CD14-positive monocyte (primary cell): Measurements from ENCODE around the gene MRPL23. TPM values are rescaled to one million over a fixed set of nuclear protein-coding genes. Genes with fewer than 3 reads are reported as not detected.

Source experiments
- DNase-seq, 3 donors: peaks; one replicate each; pipeline ENCODE4 v3.0.0-alpha.2; 2011 to 2022
- H2AFZ ChIP-seq: 2 replicates; pipeline ENCODE4 v1.6.0; 2012; ENCODE audit warnings: mild to moderate bottlenecking, low read depth, low read length, inconsistent platforms; ENCODE audit not compliant: insufficient read depth, poor library complexity, severe bottlenecking
- H3K27ac ChIP-seq, 2 donors: 1 replicate in 1 of 2; 2 replicates in 1 of 2; pipeline ENCODE4 v1.5.1; 2012 to 2013; ENCODE audit warnings: low read length in 2 of 2, control low read depth in 1 of 2, inconsistent platforms in 1 of 2, low read depth in 1 of 2, mild to moderate bottlenecking in 1 of 2
- H3K27me3 ChIP-seq, 2 donors: one replicate each; pipeline versions ENCODE4 v1.6.0 to v1.6.1; 2011 to 2013; ENCODE audit warnings: low read length in 2 of 2; ENCODE audit not compliant: control insufficient read depth in 2 of 2, insufficient read depth in 2 of 2
- H3K36me3 ChIP-seq, 2 donors: replicated peaks in 1 of 2; 1 replicate in 1 of 2; 2 replicates in 1 of 2; pipeline versions ENCODE4 v1.5.1 to v1.6.1; 2012 to 2013; ENCODE audit warnings: low read length in 2 of 2, control low read depth in 1 of 2, inconsistent platforms in 1 of 2, mild to moderate bottlenecking in 1 of 2; ENCODE audit not compliant: insufficient read depth in 2 of 2, control insufficient read depth in 1 of 2
- H3K4me1 ChIP-seq, 2 donors: 1 replicate in 1 of 2; 2 replicates in 1 of 2; pipeline versions ENCODE4 v1.5.1 to v1.6.1; 2012 to 2013; ENCODE audit warnings: low read length in 2 of 2, control low read depth in 1 of 2, inconsistent platforms in 1 of 2, mild to moderate bottlenecking in 1 of 2, moderate library complexity in 1 of 2; ENCODE audit not compliant: insufficient read depth in 2 of 2, control insufficient read depth in 1 of 2
- H3K4me2 ChIP-seq: replicated peaks from 2 replicates; pipeline ENCODE3; 2012; ENCODE audit warnings: low read length, moderate library complexity, mild to moderate bottlenecking; ENCODE audit not compliant: poor library complexity, severe bottlenecking; ENCODE audit errors: extremely low read depth
- H3K4me3 ChIP-seq, 3 experiments: fragments of 200-600 bp in 1 of 3; sonication (generic) in 1 of 3; replicated peaks in 1 of 3; 1 replicate in 2 of 3; 2 replicates in 1 of 3; pipeline ENCODE4 v1.5.1; 2011 to 2013; ENCODE audit warnings: low read length in 3 of 3, mild to moderate bottlenecking in 3 of 3, control low read depth in 2 of 3, low read depth in 2 of 3, inconsistent platforms in 1 of 3, moderate library complexity in 1 of 3
- H3K79me2 ChIP-seq: 2 replicates; pipeline ENCODE4 v1.6.0; 2012; ENCODE audit warnings: mild to moderate bottlenecking, control low read depth, inconsistent platforms, low read length, moderate library complexity; ENCODE audit not compliant: insufficient read depth
- H3K9ac ChIP-seq: 2 replicates; pipeline ENCODE4 v1.6.0; 2017; ENCODE audit warnings: low read length, mild to moderate bottlenecking; ENCODE audit not compliant: insufficient read depth, poor library complexity, severe bottlenecking
- H3K9me3 ChIP-seq, 2 donors: replicated peaks in 1 of 2; 1 replicate in 1 of 2; 2 replicates in 1 of 2; pipeline versions ENCODE4 v1.5.1 to v1.6.1; 2012 to 2013; ENCODE audit warnings: low read length in 2 of 2, control low read depth in 1 of 2; ENCODE audit not compliant: control insufficient read depth in 1 of 2, insufficient read depth in 1 of 2
- H4K20me1 ChIP-seq: 2 replicates; pipeline ENCODE4 v1.6.0; 2012; ENCODE audit warnings: mild to moderate bottlenecking, low read length, control low read depth, moderate library complexity; ENCODE audit not compliant: insufficient read depth
- H3K27ac Mint-ChIP-seq, 7 donors: one replicate each; pipeline ENCODE4 v1.8.0; 2020; ENCODE audit warnings: mild to moderate bottlenecking in 7 of 7, mixed read lengths in 7 of 7, moderate library complexity in 6 of 7, inconsistent platforms in 2 of 7
- H3K27me3 Mint-ChIP-seq, 3 donors: one replicate each; pipeline ENCODE4 v1.8.0; 2021 to 2022; ENCODE audit warnings: low read depth in 3 of 3, mild to moderate bottlenecking in 3 of 3, mixed read lengths in 3 of 3, moderate library complexity in 3 of 3, inconsistent platforms in 1 of 3
- H3K36me3 Mint-ChIP-seq, 2 donors: one replicate each; pipeline ENCODE4 v1.8.0; 2020; ENCODE audit warnings: mixed read lengths in 2 of 2, inconsistent platforms in 1 of 2, mild to moderate bottlenecking in 1 of 2
- H3K4me1 Mint-ChIP-seq: one replicate; pipeline ENCODE4 v1.8.0; 2020; ENCODE audit warnings: mild to moderate bottlenecking, mixed read lengths
- H3K4me3 Mint-ChIP-seq, 2 donors: one replicate each; pipeline ENCODE4 v1.8.0; 2020; ENCODE audit warnings: mild to moderate bottlenecking in 2 of 2, mixed read lengths in 2 of 2, moderate library complexity in 1 of 2
- H3K9me3 Mint-ChIP-seq, 7 donors: one replicate each; pipeline ENCODE4 v1.8.0; 2020 to 2022; ENCODE audit warnings: mixed read lengths in 7 of 7, mild to moderate bottlenecking in 6 of 7, moderate library complexity in 6 of 7, inconsistent platforms in 2 of 7
- WGBS: methylation state at CpG from one replicate; pipeline ENCODE4 v1.1.5; 2013; ENCODE audit warnings: missing lambda C conversion rate; ENCODE audit not compliant: insufficient coverage; 5-methylcytosine and 5-hydroxymethylcytosine counted together
- intact Hi-C, 2 donors: fragments of 100-400 bp; cut with micrococcal nuclease; formaldehyde crosslinking; loops; one replicate each; pipeline versions ENCODE4 v1.15.0 to v1.15.1; 2023
- polyA plus RNA-seq, 3 donors: library from polyadenylated mRNA; depleted of rRNA in 1 of 3; unstranded in 2 of 3; stranded (reverse) in 1 of 3; fragments of 300-500 nt in 2 of 3; fragments of >200 nt in 1 of 3; fragmentation: Illumina TruSeq in 2 of 3; gene quantifications; 1 replicate in 2 of 3; 2 replicates in 1 of 3; pipeline ENCODE4 v1.2.3, GENCODE V29; 2012 to 2021
- TF ChIP-seq, protein P1 (sequence below): fragments of 200-600 bp; IDR thresholded peaks from one replicate; pipeline ENCODE4 v1.8.0; 2022; ENCODE audit warnings: antibody characterized with exemption, mild to moderate bottlenecking

The MRPL23 gene
- polyA plus RNA-seq, 3 donors, result 19.3 to 109 (median 51.1) TPM

DNA sequence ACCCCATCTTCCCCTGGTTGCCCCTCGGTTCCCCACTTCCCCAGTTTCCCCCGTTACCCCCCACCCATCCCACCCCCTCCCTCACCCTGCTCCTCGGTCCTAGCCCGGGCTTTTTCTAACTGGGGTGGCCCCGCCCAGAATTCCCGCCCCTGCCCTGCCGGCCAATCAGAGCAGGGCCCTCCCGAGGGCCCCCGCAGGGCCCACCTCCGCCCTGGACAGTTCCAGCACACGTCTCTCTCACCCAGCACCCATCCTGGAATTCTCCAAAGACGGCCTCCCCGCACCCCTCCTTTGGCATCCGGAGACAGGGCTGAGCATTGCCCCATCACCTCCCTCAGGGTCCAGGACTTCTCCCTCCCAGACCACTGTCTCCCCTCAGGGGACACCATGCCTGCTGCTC, 50.6 kb downstream of the MRPL23 start, which contains the start of gene H19:
H19 (minus strand) TSS at position 88 of the 400 bp plus-strand sequence.
- H3K9me3 ChIP-seq, result no peaks in the 10 kb centered on the region
- no peaks in the 10 kb centered on the region for H4K20me1 ChIP-seq
- H3K4me1 ChIP-seq, result no peaks in the 10 kb centered on the region
- H3K4me3 Mint-ChIP-seq, result no peak within 1 kb of the TSS
- no peaks in the 10 kb centered on the region for H3K4me1 Mint-ChIP-seq
- H3K36me3 ChIP-seq, result no peaks in the 10 kb centered on the region
- TF ChIP-seq, protein P1, sequence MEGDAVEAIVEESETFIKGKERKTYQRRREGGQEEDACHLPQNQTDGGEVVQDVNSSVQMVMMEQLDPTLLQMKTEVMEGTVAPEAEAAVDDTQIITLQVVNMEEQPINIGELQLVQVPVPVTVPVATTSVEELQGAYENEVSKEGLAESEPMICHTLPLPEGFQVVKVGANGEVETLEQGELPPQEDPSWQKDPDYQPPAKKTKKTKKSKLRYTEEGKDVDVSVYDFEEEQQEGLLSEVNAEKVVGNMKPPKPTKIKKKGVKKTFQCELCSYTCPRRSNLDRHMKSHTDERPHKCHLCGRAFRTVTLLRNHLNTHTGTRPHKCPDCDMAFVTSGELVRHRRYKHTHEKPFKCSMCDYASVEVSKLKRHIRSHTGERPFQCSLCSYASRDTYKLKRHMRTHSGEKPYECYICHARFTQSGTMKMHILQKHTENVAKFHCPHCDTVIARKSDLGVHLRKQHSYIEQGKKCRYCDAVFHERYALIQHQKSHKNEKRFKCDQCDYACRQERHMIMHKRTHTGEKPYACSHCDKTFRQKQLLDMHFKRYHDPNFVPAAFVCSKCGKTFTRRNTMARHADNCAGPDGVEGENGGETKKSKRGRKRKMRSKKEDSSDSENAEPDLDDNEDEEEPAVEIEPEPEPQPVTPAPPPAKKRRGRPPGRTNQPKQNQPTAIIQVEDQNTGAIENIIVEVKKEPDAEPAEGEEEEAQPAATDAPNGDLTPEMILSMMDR, result no peak
- no peak within 1 kb of the TSS for H2AFZ ChIP-seq
- DNase-seq, result no peak
- H3K27ac ChIP-seq, result no peak within 1 kb of the TSS
- intact Hi-C loops, result no loop called here
- no peak within 1 kb of the TSS for H3K27ac Mint-ChIP-seq
- no peaks in the 10 kb centered on the region for H3K9me3 Mint-ChIP-seq
- H3K36me3 Mint-ChIP-seq, result no peaks in the 10 kb centered on the region
- H3K4me3 ChIP-seq, result no peak within 1 kb of the TSS
- no CpG with 5 or more reads among the region's 14 CpGs for WGBS
- no peaks in the 10 kb centered on the region for H3K27me3 Mint-ChIP-seq
- H3K9ac ChIP-seq, result no peak within 1 kb of the TSS
- no peaks in the 10 kb centered on the region for H3K27me3 ChIP-seq
- no peaks in the 10 kb centered on the region for H3K79me2 ChIP-seq
- H3K4me2 ChIP-seq, result no peak within 1 kb of the TSS

DNA sequence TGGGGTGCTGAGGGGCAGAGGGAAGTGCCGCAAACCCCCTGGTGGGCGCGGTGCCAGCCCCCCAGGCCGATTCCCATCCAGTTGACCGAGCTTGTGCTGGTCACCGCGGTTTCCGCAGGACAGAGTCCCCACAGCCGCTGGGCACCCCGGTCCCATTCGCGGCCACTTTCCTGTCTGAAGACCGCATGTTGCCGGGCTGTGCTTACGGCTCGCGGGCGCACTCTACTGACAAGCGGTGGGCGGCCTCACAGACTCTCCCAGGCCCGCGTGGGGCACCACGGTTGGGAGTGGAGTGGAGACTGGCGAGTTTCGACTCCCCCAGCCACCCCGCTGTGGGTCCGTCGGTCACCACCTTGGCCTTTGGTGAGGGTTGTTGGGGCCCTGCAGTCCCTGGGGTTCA, 51.2 kb downstream of the MRPL23 start:
- Mint-ChIP-seq H3K9me3 (no peaks in the 10 kb centered on the region), H3K36me3 (no peaks in the 10 kb centered on the region), H3K27ac (no peak overlapping the region), H3K27me3 (no peaks in the 10 kb centered on the region), H3K4me3 (no peak overlapping the region), H3K4me1 (no peaks in the 10 kb centered on the region)
- Histone ChIP-seq H3K27ac (no peak overlapping the region), H2AFZ (no peak overlapping the region), H3K9ac (no peak overlapping the region), H3K36me3 (no peaks in the 10 kb centered on the region), H3K4me2 (no peak overlapping the region), H3K27me3 (no peaks in the 10 kb centered on the region), H3K4me3 (no peak overlapping the region), H3K9me3 (no peaks in the 10 kb centered on the region), H3K79me2 (no peaks in the 10 kb centered on the region), H4K20me1 (no peaks in the 10 kb centered on the region), H3K4me1 (no peaks in the 10 kb centered on the region)
- intact Hi-C loops, result no loop called here
- WGBS, result no CpG with 5 or more reads among the region's 28 CpGs
- DNase-seq, result no peak
- TF ChIP-seq, protein P1, result no peak
